ENCODE results near the gene FGF12.
A peak's percentile ranks its signal among the peaks of the same experiment; 100 is the strongest.

FGF12 gene

DNA sequence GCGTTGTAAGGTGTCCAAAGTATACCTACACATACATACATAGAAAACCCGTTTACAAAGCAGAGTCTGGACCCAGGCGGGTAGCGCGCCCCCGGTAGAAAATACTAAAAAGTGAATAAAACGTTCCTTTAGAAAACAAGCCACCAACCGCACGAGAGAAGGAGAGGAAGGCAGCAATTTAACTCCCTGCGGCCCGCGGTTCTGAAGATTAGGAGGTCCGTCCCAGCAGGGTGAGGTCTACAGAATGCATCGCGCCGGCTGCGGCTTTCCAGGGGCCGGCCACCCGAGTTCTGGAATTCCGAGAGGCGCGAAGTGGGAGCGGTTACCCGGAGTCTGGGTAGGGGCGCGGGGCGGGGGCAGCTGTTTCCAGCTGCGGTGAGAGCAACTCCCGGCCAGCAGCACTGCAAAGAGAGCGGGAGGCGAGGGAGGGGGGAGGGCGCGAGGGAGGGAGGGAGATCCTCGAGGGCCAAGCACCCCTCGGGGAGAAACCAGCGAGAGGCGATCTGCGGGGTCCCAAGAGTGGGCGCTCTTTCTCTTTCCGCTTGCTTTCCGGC lies 318.6 kb downstream of the FGF12 start:
- peak; percentile 26 for DNase-seq

DNA sequence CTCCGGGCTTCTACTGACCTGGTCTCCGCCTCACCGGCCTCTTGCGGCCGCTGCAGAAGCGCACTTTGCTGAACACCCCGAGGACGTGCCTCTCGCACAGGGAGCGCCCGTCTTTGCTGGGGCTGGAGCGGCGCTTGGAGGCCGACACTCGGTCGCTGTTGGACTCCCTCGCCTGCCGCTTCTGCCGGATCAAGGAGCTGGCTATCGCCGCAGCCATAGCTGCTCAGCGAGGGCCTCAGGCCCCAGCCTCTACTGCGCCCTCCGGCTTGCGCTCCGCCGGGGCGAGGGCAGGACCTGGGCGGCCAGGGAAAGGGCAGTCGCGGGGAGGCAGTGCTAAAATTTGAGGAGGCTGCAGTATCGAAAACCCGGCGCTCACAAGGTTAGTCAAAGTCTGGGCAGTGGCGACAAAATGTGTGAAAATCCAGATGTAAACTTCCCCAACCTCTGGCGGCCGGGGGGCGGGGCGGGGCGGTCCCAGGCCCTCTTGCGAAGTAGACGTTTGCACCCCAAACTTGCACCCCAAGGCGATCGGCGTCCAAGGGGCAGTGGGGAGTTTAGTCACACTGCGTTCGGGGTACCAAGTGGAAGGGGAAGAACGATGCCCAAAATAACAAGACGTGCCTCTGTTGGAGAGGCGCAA lies 319.2 kb downstream of the FGF12 start:
- peak; percentile 19 for DNase-seq

DNA sequence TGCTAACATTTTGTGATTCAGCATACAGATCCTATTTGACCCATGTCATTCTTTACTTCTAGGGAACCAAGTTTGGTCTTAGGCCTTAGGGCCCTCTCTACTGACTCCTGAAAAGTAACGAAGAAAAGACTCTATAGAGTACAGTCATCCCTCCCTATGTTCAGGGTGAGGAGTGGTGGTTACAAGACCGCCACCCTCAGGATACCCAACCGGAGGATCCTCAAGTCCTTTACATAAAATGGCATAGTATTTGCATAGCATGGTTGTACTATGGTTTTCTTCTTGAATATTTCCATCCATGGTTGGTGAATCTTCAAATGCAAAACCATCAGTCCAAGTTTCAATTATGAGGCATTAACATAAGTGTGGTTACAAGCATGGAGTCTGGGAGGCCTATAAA lies 327.6 kb downstream of the FGF12 start:
- no peak for DNase-seq

DNA sequence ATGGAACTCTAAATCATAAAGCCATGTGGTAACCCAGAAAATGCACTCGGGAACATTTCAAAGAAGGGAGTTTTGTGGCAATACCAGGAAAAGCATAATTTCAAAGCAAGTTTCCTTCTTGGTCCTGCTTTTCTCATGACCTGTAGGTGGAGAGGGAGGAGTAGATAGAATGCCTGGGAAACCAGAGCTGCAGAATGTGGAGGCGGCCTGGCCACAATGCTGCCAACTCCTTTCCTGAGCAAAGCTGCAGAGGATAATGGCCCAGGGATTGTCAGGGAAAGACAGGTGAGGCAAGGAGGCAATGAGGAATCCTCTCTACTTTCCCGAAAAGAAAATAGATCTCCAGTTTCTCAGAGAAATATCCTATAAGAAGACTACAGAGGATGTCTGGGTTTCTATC lies 330.3 kb downstream of the FGF12 start:
- DNase-seq: no peak

DNA sequence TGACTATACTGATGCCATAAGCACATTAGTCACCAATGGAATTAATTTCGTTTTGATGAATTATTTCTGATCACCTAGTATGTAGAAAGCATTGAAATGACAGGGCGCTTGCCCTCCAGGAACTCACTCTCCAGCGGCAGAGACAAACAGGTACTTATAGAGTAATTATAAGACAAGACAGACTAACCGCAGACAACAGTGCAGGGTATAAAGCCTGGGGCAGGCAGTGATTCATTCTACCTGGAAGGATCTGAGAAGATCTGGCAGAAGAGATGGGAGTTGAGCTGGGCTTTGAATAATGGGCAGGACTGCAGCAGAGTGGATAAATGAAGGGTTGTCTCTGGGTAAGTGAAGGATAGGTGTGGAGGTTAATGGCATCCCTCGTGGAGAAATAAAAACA lies 331.8 kb downstream of the FGF12 start:
- DNase-seq: no peak

DNA sequence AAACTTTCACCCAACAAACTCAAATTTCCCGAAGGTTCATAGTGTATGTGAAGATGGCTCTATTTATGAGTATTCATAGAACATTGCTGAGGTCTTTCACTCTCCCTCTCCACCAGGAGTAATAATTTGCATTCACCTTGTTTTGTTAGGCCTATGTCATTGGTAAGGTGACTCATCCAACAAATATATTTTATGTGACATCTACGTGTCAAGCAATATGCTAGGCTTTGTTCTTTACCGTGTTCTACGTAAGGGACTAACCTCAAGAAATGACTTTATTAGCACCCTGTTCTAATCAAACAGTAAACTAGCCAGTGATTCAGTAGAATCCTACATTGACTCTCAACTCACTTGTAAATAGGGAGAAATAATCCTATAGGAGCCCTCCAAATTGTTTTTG lies 334.4 kb downstream of the FGF12 start:
- no peak for DNase-seq

DNA sequence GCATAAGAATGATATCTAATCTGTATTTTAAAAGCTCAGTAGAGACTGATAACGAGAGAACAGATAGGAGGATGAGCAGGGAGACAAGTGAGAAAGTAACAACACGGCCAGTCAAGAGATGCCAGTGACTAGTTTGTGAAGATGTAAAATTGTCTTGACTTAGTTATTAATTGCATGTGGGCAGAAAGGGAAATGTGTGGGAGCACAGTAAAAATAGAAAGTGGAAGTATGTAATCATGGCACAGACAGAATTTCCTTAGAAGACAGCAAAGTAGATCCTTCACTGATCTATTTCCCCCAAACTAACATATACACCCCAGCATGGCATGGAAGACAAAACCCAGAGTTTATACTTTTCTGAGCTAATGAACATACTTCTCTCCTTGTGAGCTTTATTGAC lies 344.5 kb downstream of the FGF12 start:
- DNase-seq: no peak

DNA sequence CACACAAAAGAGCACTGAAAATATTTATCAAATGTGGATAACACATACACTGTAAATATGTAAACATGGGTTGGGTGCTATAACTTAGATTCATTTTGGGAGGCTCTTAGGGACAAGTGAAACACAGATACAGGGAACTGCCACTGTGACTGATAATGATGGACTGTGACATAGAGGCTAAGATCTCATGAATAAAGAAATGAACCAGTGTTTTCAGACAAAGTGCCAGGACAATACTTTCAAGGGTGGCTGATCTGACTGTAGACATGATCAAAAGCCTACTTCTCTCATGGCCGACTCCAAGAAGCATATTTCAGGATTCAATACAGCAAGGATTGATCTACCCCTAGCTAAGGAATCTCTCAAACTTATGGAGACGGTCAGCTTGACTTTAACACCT lies 353.8 kb downstream of the FGF12 start:
- peak; percentile 54 for DNase-seq

DNA sequence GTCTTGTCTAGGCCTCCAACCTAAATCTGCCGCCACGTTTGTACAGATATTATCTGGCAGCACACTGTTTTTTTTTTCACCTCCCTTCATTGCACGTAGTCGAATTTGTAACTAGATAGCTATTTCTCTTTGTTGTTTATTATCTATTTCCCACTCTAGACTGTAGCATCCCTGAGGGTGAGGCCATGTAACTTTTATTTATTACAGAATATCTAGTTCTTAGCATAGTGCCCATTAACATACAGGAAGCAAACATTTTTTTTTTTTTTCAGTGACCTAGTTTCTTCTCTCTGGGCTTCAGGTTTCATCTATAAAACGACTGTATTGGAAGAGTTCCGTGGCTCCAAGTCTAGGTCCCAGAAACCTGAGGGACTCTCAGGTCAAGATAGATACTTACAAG lies 354.3 kb downstream of the FGF12 start:
- DNase-seq: peak; percentile 92

DNA sequence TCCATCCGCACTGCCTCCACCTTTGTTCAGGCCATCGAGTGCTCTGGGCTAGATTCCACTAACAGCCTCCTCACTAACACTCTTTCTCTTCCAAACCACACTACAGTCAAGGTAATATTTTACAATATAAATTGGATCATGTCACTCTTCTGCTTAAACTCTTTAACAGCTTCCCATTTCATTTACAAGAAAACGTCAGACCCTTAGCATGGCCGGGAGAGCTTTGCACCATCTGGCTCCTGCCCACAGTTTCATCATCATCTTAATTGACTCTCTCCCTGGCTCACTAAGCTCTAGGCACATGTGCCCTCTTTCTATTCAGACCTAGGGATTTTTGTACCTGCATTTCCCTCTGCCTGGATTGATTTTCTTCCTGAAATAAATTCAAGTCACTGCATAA lies 354.7 kb downstream of the FGF12 start:
- peak; percentile 92 for DNase-seq

DNA sequence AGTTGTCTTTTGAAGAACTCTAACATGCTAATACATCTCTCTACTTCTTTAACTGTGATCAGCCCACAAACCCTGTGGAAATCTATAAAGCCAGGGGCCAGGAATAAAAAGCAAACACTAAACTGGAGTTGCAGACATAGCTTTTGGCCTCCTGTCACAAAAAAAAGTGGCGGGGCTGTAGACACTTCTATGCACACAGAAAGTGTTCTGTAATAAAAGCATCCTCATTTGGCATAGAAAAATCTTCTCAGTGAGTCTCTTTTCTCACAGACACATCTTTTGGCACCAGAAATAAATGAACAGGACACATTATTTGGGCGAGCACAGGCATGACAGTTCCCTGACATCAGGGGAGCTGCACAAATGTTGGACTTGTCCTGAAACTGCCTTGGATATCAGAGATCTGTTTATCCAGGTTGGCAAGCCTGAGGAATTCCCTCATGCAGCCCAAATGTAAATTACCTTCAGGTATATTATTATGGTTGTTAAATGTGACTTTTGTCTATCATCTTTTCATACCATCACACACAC lies 355.4 kb downstream of the FGF12 start:
- peak; percentile 41 for DNase-seq

DNA sequence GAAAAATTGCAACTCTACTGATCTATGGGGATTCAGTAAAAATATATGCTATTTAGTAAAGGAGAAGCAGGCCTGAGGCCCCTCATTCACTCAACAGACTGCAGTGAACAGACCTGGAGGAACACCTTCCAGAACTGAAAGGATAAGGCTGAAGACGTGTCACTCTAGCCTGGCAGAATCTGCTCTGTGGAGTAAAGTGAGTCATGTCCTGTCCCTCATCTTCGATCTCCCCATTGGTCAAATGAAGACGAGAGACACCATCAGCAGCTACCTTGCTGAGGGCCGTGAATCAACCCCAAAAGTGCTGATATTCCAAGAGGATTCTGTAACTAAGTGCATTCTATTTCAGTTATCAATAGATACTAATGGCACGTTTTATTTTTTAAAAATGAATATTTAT lies 359.7 kb downstream of the FGF12 start:
- DNase-seq: no peak

DNA sequence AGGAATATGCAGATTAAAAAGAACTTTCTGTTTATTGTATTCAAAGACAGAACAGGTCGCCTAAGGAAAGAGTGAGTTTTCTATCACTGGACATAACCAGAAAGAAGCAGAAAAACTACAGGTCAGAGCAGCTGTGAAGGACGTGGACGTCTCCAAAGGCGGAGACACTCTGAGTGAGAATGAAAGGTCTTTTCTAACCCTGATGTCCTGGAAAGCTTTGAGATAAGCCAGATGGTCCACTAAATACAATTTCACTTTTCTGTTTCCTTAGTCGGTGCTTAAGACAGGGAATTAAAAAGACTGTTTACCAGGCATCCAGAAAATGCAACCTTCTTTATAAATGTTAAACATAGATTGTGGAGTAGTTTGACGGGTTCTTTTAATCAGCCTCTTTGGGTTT lies 360.4 kb downstream of the FGF12 start:
- DNase-seq: no peak

DNA sequence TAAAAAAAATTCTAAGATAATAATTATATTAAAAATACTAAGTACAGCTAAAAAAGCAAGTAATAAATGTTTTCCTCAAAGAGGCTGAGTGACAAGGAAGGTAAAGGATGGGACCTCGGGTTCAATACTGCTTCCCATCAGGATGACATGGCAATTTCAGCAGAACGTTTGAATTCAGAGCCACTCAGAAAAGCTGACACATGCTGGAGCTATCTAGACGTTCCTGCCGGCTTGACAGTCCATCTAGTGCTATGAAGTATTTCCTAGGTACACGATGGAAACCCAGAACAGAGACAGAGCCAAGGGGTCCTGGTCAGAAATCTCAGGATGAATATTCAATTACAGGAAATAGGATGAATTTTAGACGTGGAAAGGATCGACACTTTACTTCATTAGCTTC lies 361.8 kb downstream of the FGF12 start:
- DNase-seq: no peak

DNA sequence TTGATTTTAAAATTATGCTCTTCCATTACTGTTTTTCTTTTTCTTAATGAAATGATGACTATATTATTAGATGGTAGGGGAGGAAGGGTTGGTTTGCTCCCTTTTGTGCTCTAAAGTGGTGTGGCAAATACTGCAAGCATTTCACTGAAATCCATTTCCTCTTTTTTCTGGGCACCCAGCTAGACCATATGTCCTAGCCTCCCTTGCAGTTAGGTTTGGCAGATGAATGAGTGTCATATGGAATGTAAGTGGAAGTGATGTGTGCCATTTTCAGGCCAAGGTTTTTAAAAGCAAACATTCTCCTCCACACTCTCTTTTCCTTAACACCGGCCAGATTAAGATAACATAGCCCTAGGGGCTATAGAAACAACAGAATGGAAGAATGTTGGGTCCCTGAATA lies 363.0 kb downstream of the FGF12 start:
- no peak for DNase-seq

DNA sequence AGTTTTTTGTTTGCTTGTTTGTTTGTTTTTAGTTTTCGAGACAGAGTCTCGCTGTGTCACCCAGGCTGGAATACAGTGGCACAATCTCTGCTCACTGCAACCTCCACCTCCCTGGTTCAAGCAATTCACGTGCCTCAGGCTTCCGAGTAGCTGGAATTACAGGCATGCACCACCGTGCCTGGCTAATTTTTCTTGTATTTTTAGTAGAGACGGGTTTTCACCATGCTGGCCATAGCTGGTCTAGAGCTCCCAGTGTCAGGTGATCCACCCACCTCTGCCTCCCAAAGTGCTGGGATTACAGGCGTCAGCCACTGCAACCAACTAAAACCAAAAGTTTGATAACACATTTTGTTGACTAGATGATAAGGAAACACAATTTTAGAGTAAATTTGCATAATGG lies 372.7 kb downstream of the FGF12 start:
- DNase-seq: no peak

DNA sequence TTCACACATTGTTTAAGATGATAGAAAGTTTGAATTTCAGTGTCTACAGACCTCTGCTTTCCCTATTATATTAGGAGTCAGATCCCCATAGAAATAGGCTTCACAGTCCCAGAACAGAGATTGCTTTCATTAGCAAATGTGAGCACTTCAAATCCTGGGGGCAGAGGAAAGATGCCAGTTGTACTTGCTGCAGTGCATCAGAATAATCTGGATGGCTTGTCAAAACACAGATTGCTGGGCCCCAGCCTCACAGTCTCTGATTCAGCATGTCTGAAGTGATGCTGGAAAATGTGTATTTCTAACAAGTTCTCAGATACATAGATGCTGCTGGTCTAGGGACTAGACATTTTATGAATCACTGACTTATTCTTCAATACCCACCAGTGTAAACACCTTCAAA lies 375.2 kb downstream of the FGF12 start:
- no peak for DNase-seq

DNA sequence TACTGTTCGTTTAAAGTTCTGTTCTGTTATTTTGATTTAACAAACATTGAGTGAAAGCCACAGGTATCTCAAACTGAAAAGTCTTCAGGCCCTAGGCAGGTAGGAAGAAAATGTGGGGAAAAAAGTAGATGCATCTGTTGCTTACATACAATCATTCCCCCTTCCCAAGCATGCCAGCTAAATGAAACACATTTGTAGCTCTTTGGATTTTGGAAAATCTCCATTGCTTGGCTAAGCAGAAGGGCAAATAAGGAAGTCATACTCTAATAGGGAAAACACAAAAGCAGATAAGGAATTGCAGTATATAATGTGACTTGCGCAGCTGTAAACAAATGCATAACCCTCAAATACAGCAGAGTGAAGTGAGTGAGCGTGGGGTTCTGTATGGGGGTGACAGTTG lies 375.9 kb downstream of the FGF12 start:
- DNase-seq: no peak

DNA sequence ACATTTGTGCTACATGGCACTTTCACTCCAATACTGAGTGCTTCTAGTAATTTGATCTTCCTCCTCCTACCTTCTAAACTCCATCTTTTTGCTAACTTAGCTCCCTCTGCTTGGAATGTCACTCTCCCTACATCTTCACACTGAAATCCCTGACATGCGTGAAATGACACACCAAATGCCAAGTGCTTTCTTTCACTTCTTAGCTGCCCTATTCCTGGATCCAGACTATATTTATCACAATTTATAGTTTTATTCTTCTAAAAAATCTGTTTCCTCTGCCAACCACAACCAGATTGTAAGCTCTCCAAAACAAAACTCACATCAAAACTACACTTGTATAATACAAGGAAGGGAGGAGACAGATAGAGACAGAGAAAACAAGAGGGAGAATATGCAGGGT lies 387.3 kb downstream of the FGF12 start:
- no peak for DNase-seq

DNA sequence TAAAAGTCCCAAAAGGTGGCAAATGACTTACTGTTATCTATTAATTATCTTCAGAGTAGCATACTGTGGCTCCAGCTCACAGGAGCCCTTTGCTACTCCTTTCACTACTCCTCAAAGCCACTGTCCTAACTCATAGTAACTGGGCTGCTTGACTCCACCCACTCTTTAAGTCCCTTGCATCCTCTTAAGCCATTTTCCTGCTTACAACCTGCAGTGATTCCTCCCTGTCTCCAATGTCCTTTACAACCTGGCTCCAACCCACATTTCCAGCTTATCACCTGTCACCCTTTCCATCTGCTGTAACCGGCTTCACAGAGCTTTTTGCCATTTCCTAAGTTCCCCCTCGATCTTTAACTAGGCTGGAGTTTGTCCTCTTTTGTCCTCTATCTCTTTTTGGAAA lies 388.1 kb downstream of the FGF12 start:
- no peak for DNase-seq

DNA sequence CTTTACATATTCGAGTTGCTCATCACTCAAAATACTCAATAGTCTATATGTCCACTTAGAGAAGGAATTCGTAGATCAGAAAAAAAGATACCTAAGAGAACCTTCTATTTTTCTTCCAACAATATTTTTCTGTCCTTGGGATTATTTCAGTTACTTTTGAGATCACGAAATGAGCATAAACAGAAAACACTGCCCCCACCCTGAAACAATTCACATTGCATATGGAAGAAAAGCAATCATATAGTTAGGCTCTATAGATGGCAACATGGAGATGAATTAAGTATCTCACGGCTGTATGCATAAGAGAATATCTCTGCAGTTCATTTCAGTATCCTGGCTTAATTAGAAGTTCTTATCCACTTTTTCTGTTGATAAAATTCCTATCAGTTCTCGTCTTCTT lies 391.1 kb downstream of the FGF12 start:
- no peak for DNase-seq

DNA sequence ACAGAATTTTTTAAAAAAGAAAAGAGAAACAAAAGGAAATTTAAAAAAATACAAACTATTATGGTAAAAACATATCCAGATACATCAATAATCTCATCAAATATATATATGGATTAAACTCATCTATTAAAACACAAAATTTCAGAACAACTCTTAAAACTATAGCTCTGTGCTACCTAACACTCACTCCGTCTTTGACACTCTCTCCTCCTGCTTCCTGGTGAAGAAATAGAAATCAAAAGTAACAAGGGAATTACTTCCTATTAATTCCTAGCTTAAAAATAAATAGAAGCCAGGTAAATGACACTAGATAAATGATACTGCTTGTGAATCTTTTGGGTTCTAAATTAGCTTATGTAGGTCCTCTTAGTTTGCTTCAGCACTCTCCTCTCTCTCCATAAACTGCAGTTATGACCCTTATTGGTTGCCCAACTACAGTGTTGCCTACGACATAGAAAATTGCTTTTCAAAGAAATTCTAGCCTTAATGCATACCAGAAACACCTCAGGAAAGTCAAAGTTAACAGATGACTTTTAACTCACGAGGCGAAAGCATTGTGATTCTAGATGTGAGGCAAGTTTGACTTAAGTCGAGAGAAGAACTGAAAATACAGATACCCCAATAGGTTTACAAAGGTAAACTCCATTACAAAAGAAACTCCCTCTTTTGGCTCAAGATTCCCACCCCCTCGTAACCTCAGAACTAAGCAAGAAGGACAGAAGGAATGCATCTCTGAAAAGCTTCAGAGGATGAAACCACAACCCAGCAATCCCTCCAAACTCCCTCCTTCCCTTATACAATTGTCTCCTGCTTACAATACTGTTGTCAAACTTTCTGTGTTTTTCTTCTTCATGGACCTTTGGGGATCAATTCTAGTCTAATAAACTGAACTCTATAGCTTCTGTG lies 394.7 kb downstream of the FGF12 start:
- no peak for DNase-seq

DNA sequence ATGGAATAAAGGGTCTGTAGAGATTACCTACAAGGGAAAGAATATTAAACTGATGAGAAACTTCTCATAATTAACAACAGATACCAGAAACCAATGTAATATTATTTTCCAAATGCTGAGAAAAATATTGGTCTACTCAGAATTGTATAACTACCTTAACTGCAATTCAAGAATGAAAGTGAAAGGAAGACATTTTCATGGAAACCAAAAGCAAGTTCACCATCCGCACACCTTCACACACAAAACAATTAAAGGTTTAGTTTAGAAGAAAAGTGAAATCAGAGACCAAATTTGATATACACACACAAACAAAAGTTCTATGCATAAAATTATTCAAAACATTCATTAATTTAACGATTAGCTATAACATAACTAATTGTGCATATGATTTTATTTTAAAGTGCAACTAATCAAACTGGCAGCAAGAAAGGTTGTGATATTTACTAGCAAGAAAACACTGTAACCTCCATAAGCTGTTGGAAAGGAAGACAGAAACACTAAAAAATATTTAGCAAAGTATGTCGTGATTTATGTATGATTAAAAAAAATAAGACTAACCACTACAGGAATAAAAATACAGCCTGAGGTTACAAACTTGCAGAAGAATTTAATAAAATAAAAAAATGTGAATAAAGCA lies 395.5 kb downstream of the FGF12 start:
- DNase-seq: no peak

DNA sequence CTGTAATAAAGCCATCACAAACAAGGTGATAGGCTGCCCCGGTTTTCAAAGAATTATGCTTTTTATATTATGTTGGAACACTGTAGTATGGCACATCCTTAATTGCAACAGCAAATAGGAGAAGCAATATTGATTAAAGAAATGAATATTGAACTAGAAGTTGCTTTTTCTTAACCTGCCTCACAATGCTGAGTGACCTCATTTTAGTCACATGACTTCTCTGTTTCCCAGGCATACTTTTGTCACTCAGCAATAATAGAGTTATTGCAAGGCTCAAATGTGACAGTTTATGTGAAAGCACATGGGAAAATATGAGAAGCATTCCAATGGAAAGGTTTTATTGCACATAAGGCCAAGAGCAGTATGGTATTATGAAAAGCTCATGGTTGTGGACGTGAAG lies 400.7 kb downstream of the FGF12 start:
- DNase-seq: no peak

Measured in NCI-H1092 treated with DMSO at 0.1 percent for 48 hours (cell line).